Fibroblast of pulmonary artery (primary cell): ENCODE data around the gene PLEKHM3.

Source experiments
- DNase-seq: peaks from one replicate; pipeline ENCODE4 v3.0.0-alpha.2; 2010; ENCODE audit warnings: low read depth
- H3K4me3 ChIP-seq: replicated peaks from 2 replicates; pipeline ENCODE4 v1.5.1; 2011; ENCODE audit warnings: low read depth, mild to moderate bottlenecking, control low read depth, low read length, moderate library complexity
- CTCF ChIP-seq: IDR thresholded peaks from 2 replicates; pipeline ENCODE4 v1.5.1; 2011; ENCODE audit warnings: mild to moderate bottlenecking, control low read depth, low read length, inconsistent platforms; ENCODE audit errors: missing control alignments

PLEKHM3 gene

GRCh38 chr2:207967121-207967520, 58.2 kb downstream of the PLEKHM3 start:
- H3K4me3 ChIP-seq: no peak overlapping the region
- TF ChIP-seq CTCF: no peak

GRCh38 chr2:207960911-207961310, 64.4 kb downstream of the PLEKHM3 start:
- no peak overlapping the region for H3K4me3 ChIP-seq
- TF ChIP-seq CTCF: no peak
- DNase-seq: no peak

More at GRCh38 chr2:207967121-207967520, 58.2 kb downstream of the PLEKHM3 start:
- no peak for DNase-seq

GRCh38 chr2:207960090-207960489, 65.2 kb downstream of the PLEKHM3 start:
- no peak overlapping the region for H3K4me3 ChIP-seq
- no peak for DNase-seq
- TF ChIP-seq CTCF: no peak

GRCh38 chr2:207956771-207957170, 68.6 kb downstream of the PLEKHM3 start:
- no peak for TF ChIP-seq CTCF
- DNase-seq: no peak

GRCh38 chr2:207955456-207955855, 69.9 kb downstream of the PLEKHM3 start:
- TF ChIP-seq CTCF: no peak
- no peak for DNase-seq
- no peak overlapping the region for H3K4me3 ChIP-seq

More at GRCh38 chr2:207956771-207957170, 68.6 kb downstream of the PLEKHM3 start:
- no peak overlapping the region for H3K4me3 ChIP-seq

- no peak for DNase-seq
- no peak overlapping the region for H3K4me3 ChIP-seq
- no peak for TF ChIP-seq CTCF
Measured at GRCh38 chr2:207953354-207953753, 72.0 kb downstream of the PLEKHM3 start.

GRCh38 chr2:207952564-207953345, 72.6 kb downstream of the PLEKHM3 start:
- TF ChIP-seq CTCF: no peak
- H3K4me3 ChIP-seq: no peak overlapping the region
- DNase-seq: no peak
